ENCODE results near the gene DOCK3.

DOCK3 gene

DNA sequence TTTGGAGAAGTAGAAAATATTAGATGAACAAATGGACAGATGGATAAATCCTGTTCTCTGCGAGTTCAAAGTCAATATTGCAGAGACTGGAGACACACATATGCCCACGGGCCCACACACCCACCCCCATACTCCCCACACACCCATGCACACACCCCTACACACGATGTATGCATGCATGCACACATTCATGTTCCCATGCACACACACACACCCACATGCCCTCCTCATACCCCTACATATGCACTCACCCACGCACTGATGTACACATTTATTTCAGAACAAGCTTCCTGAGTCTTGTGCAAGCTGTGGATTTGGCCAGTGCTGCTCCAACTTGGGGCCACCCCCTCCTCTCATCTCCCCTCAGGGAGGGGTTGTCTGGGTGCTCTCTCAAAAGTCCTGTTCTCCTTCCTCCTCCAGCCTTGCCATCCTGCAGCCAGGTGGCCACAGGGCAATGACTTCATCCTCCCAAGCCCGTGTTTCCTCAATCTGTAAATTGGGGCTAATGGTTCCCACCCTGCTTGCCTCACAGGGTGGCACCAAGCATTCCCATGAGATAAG is 41.4 kb upstream of the DOCK3 start:
- H3K9me3 ChIP-seq (replicated peaks; ENCODE audit: insufficient read depth, low read length) = no peaks in the 10 kb centered on the region
- no peak for DNase-seq
- TF ChIP-seq EZH2phosphoT487 (IDR thresholded peaks at IDR 0.05; ENCODE audit: low read length) = no peak
- TF ChIP-seq EZH2 (optimal IDR thresholded peaks at IDR 0.05; ENCODE audit: low read depth, low read length) = no peak
- no peak for TF ChIP-seq CTCF (IDR thresholded peaks at IDR 0.05; ENCODE audit: low read length)
- no peak overlapping the region for H3K4me3 ChIP-seq (ENCODE audit: low read length)
- peaks cover 7% of the 10 kb centered on the region for H3K79me2 ChIP-seq (ENCODE audit: low read length)
- no peaks in the 10 kb centered on the region for H3K27me3 ChIP-seq (replicated peaks; ENCODE audit: insufficient read depth, low read length)
- H3K4me1 ChIP-seq (ENCODE audit: low read length) = no peaks in the 10 kb centered on the region
- no peaks in the 10 kb centered on the region for H3F3A ChIP-seq (ENCODE audit: insufficient read depth, low read length)
- no peak overlapping the region for H3K27ac ChIP-seq (ENCODE audit: low read length)
- no peak overlapping the region for H3K9ac ChIP-seq (ENCODE audit: low read length)
- no peaks in the 10 kb centered on the region for H4K20me1 ChIP-seq (ENCODE audit: insufficient read depth, low read length)
- H3K4me2 ChIP-seq (ENCODE audit: low read depth, low read length) = no peak overlapping the region
- H3K36me3 ChIP-seq (replicated peaks; ENCODE audit: insufficient read depth, low read length) = no peaks in the 10 kb centered on the region
- no peak overlapping the region for H2AFZ ChIP-seq (ENCODE audit: low read length)
- no peaks in the 10 kb centered on the region for H3K9me2 ChIP-seq (replicated peaks; ENCODE audit: insufficient read depth, low read length)

GRCh38 chr3:50635066-50635465 is 39.7 kb upstream of the DOCK3 start:
- no peaks in the 10 kb centered on the region; the same call in 1 of the 2 replicates for H3K79me2 ChIP-seq (ENCODE audit: low read length)
- no peak for TF ChIP-seq EZH2phosphoT487 (IDR thresholded peaks at IDR 0.05; ENCODE audit: low read length)
- TF ChIP-seq CTCF (IDR thresholded peaks at IDR 0.05; ENCODE audit: low read length) = no peak
- no peak for TF ChIP-seq EZH2 (optimal IDR thresholded peaks at IDR 0.05; ENCODE audit: low read depth, low read length)
- H3K9me2 ChIP-seq (replicated peaks; ENCODE audit: insufficient read depth, low read length) = no peaks in the 10 kb centered on the region
- no peak overlapping the region for H2AFZ ChIP-seq (ENCODE audit: low read length)
- no peaks in the 10 kb centered on the region for H3K4me1 ChIP-seq (ENCODE audit: low read length)
- no peak for DNase-seq
- H3K9ac ChIP-seq (ENCODE audit: low read length) = no peak overlapping the region
- no peaks in the 10 kb centered on the region for H3K27me3 ChIP-seq (replicated peaks; ENCODE audit: insufficient read depth, low read length)
- H3K4me2 ChIP-seq (ENCODE audit: low read depth, low read length) = no peak overlapping the region
- no peak overlapping the region for H3K27ac ChIP-seq (ENCODE audit: low read length)
- H4K20me1 ChIP-seq (ENCODE audit: insufficient read depth, low read length) = no peaks in the 10 kb centered on the region
- no peak overlapping the region for H3K4me3 ChIP-seq (ENCODE audit: low read length)
- no peaks in the 10 kb centered on the region for H3K36me3 ChIP-seq (replicated peaks; ENCODE audit: insufficient read depth, low read length)
- no peaks in the 10 kb centered on the region for H3F3A ChIP-seq (ENCODE audit: insufficient read depth, low read length)
- no peaks in the 10 kb centered on the region for H3K9me3 ChIP-seq (replicated peaks; ENCODE audit: insufficient read depth, low read length)

DNA sequence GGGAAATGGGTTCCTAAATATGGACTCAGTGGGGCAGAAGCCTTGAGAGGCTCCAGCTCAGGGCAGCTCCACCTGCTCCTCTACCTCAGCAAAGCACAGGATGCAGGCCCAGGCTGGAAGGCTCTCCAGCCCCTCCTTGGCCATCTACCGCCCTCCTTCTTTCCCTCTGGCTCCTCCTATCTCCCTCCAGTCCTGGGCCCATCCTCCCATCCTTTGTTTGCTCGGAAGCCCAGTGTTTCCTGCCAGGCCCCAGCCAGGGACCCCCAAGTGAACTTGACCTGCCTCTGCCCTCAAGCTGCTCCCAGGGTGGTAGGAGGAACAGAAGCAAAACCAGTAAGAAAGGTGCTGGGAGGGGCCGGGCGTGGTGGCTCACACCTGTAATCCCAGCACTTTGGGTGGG is 37.7 kb upstream of the DOCK3 start:
- Histone ChIP-seq H3K9me3 (replicated peaks; ENCODE audit: insufficient read depth, low read length) (no peaks in the 10 kb centered on the region), H3K4me1 (ENCODE audit: low read length) (no peaks in the 10 kb centered on the region), H2AFZ (ENCODE audit: low read length) (no peak overlapping the region), H3K9ac (ENCODE audit: low read length) (no peak overlapping the region), H3K4me2 (ENCODE audit: low read depth, low read length) (no peak overlapping the region), H3K36me3 (replicated peaks; ENCODE audit: insufficient read depth, low read length) (no peaks in the 10 kb centered on the region), H3K9me2 (replicated peaks; ENCODE audit: insufficient read depth, low read length) (no peaks in the 10 kb centered on the region), H3F3A (ENCODE audit: insufficient read depth, low read length) (no peaks in the 10 kb centered on the region), H3K27me3 (replicated peaks; ENCODE audit: insufficient read depth, low read length) (no peaks in the 10 kb centered on the region), H4K20me1 (ENCODE audit: insufficient read depth, low read length) (no peaks in the 10 kb centered on the region), H3K4me3 (ENCODE audit: low read length) (no peak overlapping the region), H3K27ac (ENCODE audit: low read length) (no peak overlapping the region), H3K79me2 (ENCODE audit: low read length) (no peaks in the 10 kb centered on the region; the same call in 1 of the 2 replicates)
- DNase-seq = no peak
- TF ChIP-seq EZH2phosphoT487 (IDR thresholded peaks at IDR 0.05; ENCODE audit: low read length) (no peak), CTCF (IDR thresholded peaks at IDR 0.05; ENCODE audit: low read length) (no peak), EZH2 (optimal IDR thresholded peaks at IDR 0.05; ENCODE audit: low read depth, low read length) (no peak)
